HG02938 (cell line): ENCODE data around the gene PNMT.
"Not testable (repeated sequence)": the region's sequence is repeated elsewhere in the genome, so short reads cannot be mapped to it uniquely, and the experiment has no call there.

ENCODE experiments used
- ATAC-seq: cut with Tn5 transposase; IDR thresholded peaks from one replicate; pipeline ENCODE4 v1.9.1; 2021; ENCODE audit warnings: mild to moderate bottlenecking, moderate library complexity; ENCODE audit not compliant: unreplicated experiment

The PNMT gene

GRCh38 chr17:39683295-39683939 is 15.2 kb downstream of the PNMT start:
- ATAC-seq = no peak

- no peak for ATAC-seq
These were observed 16.3 kb downstream of the PNMT start for GRCh38 chr17:39684369-39685192.

GRCh38 chr17:39687101-39687545 is 18.9 kb downstream of the PNMT start:
- no peak for ATAC-seq

GRCh38 chr17:39687546-39688474 is 19.6 kb downstream of the PNMT start, which contains the start of gene PGAP3:
TSS of gene PGAP3 (minus strand) at chr17:39688057. CDS start at chr17:39688014, 43 bp downstream.
- peak; percentile 84 for ATAC-seq

GRCh38 chr17:39688475-39688835 is 20.2 kb downstream of the PNMT start:
- ATAC-seq = no peak

GRCh38 chr17:39688945-39689344 is 20.7 kb downstream of the PNMT start:
- ATAC-seq = no peak

GRCh38 chr17:39694593-39694992 is 26.3 kb downstream of the PNMT start:
- ATAC-seq = no peak

- ATAC-seq = no peak
These were observed 26.8 kb downstream of the PNMT start for GRCh38 chr17:39695089-39695474.

- no peak for ATAC-seq
These were observed 28.5 kb downstream of the PNMT start for GRCh38 chr17:39696731-39697130.

GRCh38 chr17:39697961-39698360 is 29.7 kb downstream of the PNMT start:
- no peak for ATAC-seq

- not testable (repeated sequence) for ATAC-seq
These were observed 31.0 kb downstream of the PNMT start for GRCh38 chr17:39699157-39699817.

- no peak for ATAC-seq
These were observed 31.5 kb downstream of the PNMT start, which contains the start of gene ERBB2 for GRCh38 chr17:39699818-39700147. TSS of gene ERBB2 (plus strand) at chr17:39700064. CDS start at chr17:39700239, 175 bp downstream.

- no peak for ATAC-seq
These were observed 32.1 kb downstream of the PNMT start for GRCh38 chr17:39700148-39700987.

- ATAC-seq = no peak
These were observed 32.9 kb downstream of the PNMT start for GRCh38 chr17:39701012-39701783.

GRCh38 chr17:39701784-39702422 is 33.6 kb downstream of the PNMT start:
- no peak for ATAC-seq

- ATAC-seq = no peak
These were observed 34.9 kb downstream of the PNMT start for GRCh38 chr17:39702901-39703893.

GRCh38 chr17:39703913-39704312 is 35.7 kb downstream of the PNMT start:
- no peak for ATAC-seq
